Kidney (tissue), 14 donors: ENCODE data around the gene TOMM5. TPM values are rescaled to one million over a fixed set of nuclear protein-coding genes. Genes with fewer than 3 reads are reported as not detected.

Experiments used
- DNase-seq, 5 donors: peaks; one replicate each; pipeline ENCODE4 v3.0.0-alpha.2; 2013 to 2020
- FAIRE-seq: peaks from 2 replicates; lab custom pipeline; 2012; peaks lifted over from hg19 to GRCh38; lab: Jason Lieb, UNC
- H3K27ac ChIP-seq, 2 donors: one replicate each; pipeline ENCODE4 v1.7.0; 2013; ENCODE audit warnings: low read depth in 2 of 2, low read length in 2 of 2, inconsistent platforms in 1 of 2
- H3K27me3 ChIP-seq: one replicate; pipeline ENCODE4 v1.7.1; 2013; ENCODE audit warnings: low read length, inconsistent platforms; ENCODE audit not compliant: control insufficient read depth, insufficient read depth
- H3K36me3 ChIP-seq, 3 donors: one replicate each; pipeline versions ENCODE4 v1.7.0 to v1.7.1; 2013; ENCODE audit warnings: low read length in 3 of 3, control low read depth in 1 of 3, inconsistent platforms in 1 of 3; ENCODE audit not compliant: insufficient read depth in 3 of 3, control insufficient read depth in 2 of 3
- H3K4me1 ChIP-seq, 3 donors: one replicate each; pipeline versions ENCODE4 v1.7.0 to v1.7.1; 2013; ENCODE audit warnings: low read length in 3 of 3, inconsistent platforms in 1 of 3, low read depth in 1 of 3; ENCODE audit not compliant: control insufficient read depth in 2 of 3, insufficient read depth in 2 of 3
- H3K4me3 ChIP-seq, 3 donors: one replicate each; pipeline versions ENCODE4 v1.7.0 to v1.8.1; 2013; ENCODE audit warnings: low read length in 3 of 3, control low read depth in 1 of 3, inconsistent platforms in 1 of 3
- H3K9ac ChIP-seq, 3 donors: one replicate each; pipeline versions ENCODE4 v1.7.0 to v1.7.1; 2013; ENCODE audit warnings: low read length in 3 of 3, control low read depth in 1 of 3, inconsistent platforms in 1 of 3
- H3K9me3 ChIP-seq, 3 donors: one replicate each; pipeline versions ENCODE4 v1.7.0 to v1.7.1; 2013; ENCODE audit warnings: low read length in 3 of 3, control low read depth in 1 of 3, inconsistent platforms in 1 of 3; ENCODE audit not compliant: control insufficient read depth in 2 of 3, insufficient read depth in 1 of 3
- CTCF ChIP-seq: IDR thresholded peaks from 3 replicates; pipeline ENCODE4 v1.5.1; 2012; ENCODE audit warnings: mild to moderate bottlenecking, moderate library complexity, borderline replicate concordance; ENCODE audit not compliant: insufficient read depth; ENCODE audit errors: extremely low read depth
- intact Hi-C: fragments of 100-400 bp; cut with DNase I; formaldehyde crosslinking; loops from one replicate; pipeline ENCODE4 v1.11.1; 2022
- polyA plus RNA-seq: library from polyadenylated mRNA; stranded (reverse); fragments of 350-450 nt; fragmentation: Illumina TruSeq; extraction: RNeasy Lipid Tissue Mini Kit (QIAGEN cat#74804); gene quantifications from one replicate; pipeline ENCODE4 v1.2.3, GENCODE V29; 2014; ENCODE audit warnings: low read depth, low replicate concordance; ENCODE audit not compliant: insufficient read depth
- total RNA-seq: library from RNA; stranded (reverse); fragmentation: NEBNext Ultra II Directional; extraction: Animal tissue kit (Norgen Biotek cat#: 25700); gene quantifications from one replicate; pipeline ENCODE4 v1.2.1, GENCODE V29; 2021
- donor health status: control.
- donor health status: control.
- donor health status: control.
- donor health status: control.
- donor health status: control.
- donor health status: DM: yes; HTN: yes; CAD: no.
- donor health status: Normal renal cell carcinoma (clear cell type).

TOMM5 gene
- total and polyA plus RNA-seq, 2 donors from 2014 or later: 59.5 to 197 TPM

- Histone ChIP-seq H3K27me3 (no peaks in the 10 kb centered on the region), H3K4me3 (no peak overlapping the region), H3K9me3 (no peaks in the 10 kb centered on the region), H3K4me1 (peaks cover 0 to 7% (median 2%) of the 10 kb centered on the region in 3 donors), H3K9ac (no peak overlapping the region), H3K27ac (no peak overlapping the region), H3K36me3 (no peaks in the 10 kb centered on the region)
- FAIRE-seq (no peak), DNase-seq (no peak)
- intact Hi-C loops: no loop called here
- no peak for TF ChIP-seq CTCF
These were observed 1.6 kb upstream of the TOMM5 start for GRCh38 chr9:37593883-37594448.

GRCh38 chr9:37587521-37587920, 4.9 kb downstream of the TOMM5 start:
- intact Hi-C loops: no loop called here
- H3K4me3 ChIP-seq: no peak overlapping the region
- FAIRE-seq: no peak

GRCh38 chr9:37583522-37584121, 8.8 kb downstream of the TOMM5 start:
- TF ChIP-seq CTCF: no peak
- Histone ChIP-seq H3K36me3 (peaks cover 10 to 28% (median 25%) of the 10 kb centered on the region in 3 donors), H3K27me3 (no peaks in the 10 kb centered on the region), H3K4me3 (no peak overlapping the region), H3K4me1 (no peaks in the 10 kb centered on the region), H3K9ac (no peak overlapping the region), H3K27ac (no peak overlapping the region), H3K9me3 (no peaks in the 10 kb centered on the region)
- intact Hi-C loops: no loop called here
- FAIRE-seq (no peak), DNase-seq (no peak)

More at GRCh38 chr9:37587521-37587920, 4.9 kb downstream of the TOMM5 start:
- H3K27ac ChIP-seq: no peak overlapping the region
- no peak for TF ChIP-seq CTCF
- H3K36me3 ChIP-seq: peaks cover 4 to 28% (median 26%) of the 10 kb centered on the region in 3 donors
- H3K27me3 ChIP-seq: no peaks in the 10 kb centered on the region
- peaks cover 0 to 4% (median 2%) of the 10 kb centered on the region in 3 donors for H3K4me1 ChIP-seq
- DNase-seq: no peak
- H3K9ac ChIP-seq: no peak overlapping the region
- no peaks in the 10 kb centered on the region for H3K9me3 ChIP-seq
